PFSK-1 (cell line): Measurements from ENCODE around the gene HCAR3.
A peak's percentile ranks its signal among the peaks of the same experiment; 100 is the strongest.

Source experiments
- FOXP2 ChIP-seq: optimal IDR thresholded peaks from 2 replicates; pipeline ENCODE3; 2011; ENCODE audit warnings: borderline replicate concordance, control low read depth, inconsistent platforms; ENCODE audit not compliant: insufficient read depth; ENCODE audit errors: extremely low read length, extremely low read depth
- POLR2AphosphoS5 ChIP-seq: IDR thresholded peaks from 2 replicates; pipeline ENCODE4 v1.6.1; 2012; ENCODE audit warnings: low read depth, mild to moderate bottlenecking, control low read depth, low read length, moderate library complexity
- REST ChIP-seq, 2 experiments: IDR thresholded peaks; 2 replicates each; pipeline versions ENCODE4 v1.6.1 to v1.8.0; 2011 to 2012; ENCODE audit warnings: low read depth in 2 of 2, low read length in 2 of 2, control low read depth in 1 of 2, inconsistent platforms in 1 of 2, mild to moderate bottlenecking in 1 of 2, moderate library complexity in 1 of 2; ENCODE audit not compliant: insufficient read depth in 1 of 2
- SIN3A ChIP-seq: IDR thresholded peaks from 2 replicates; pipeline ENCODE4 v1.6.1; 2012; ENCODE audit warnings: mild to moderate bottlenecking, low read length, moderate library complexity, borderline replicate concordance; ENCODE audit not compliant: insufficient read depth
- TAF1 ChIP-seq: IDR thresholded peaks from 2 replicates; pipeline ENCODE4 v1.6.1; 2012; ENCODE audit warnings: low read length, control low read depth, borderline replicate concordance; ENCODE audit not compliant: insufficient read depth

Gene HCAR3

DNA sequence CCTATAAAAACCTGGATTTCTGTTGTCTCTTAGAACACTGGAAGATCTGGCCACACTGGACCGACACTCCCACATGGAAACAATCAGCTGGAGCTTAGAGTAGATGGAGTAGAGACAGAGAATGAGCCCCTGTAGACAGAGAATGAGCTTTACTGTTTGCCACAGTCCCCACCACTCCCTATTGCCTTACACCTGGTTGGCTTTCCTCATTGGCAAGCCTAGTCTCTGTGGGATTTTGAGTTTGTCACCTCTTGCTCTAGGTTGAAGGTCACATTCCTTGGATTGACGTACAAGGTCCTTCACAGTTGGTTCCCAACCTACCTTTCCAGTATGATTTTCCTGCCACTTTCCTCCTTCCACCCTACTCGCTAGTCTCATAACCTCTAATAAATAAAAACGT, 16.0 kb upstream of the HCAR3 start:
- TF ChIP-seq TAF1 (no peak), FOXP2 (no peak), REST (IDR thresholded peaks at IDR 0.05; ENCODE audit: insufficient read depth in 1 of 2, low read depth in 2 of 2, low read length in 2 of 2) (no peak), POLR2AphosphoS5 (no peak), SIN3A (no peak)

DNA sequence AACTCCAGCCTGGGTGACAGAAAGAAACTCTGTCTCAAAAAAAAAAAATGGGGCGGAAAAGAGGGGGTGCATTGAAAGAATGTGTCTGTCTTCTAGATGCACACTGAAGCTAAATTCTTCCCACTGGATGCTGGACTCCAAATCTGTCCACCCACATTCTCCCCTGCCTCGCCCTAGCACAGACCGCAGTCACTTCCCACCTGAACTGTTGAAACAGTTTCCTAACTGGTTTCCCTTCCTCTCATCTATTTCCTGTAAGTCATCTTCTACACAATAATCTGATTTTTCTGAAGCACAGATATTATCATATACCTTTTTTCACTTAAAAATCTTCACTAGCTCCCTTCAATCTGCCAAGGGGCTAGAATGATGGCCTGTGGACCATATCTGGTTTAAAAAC, 15.6 kb upstream of the HCAR3 start:
- no peak for TF ChIP-seq REST (IDR thresholded peaks at IDR 0.05; ENCODE audit: insufficient read depth in 1 of 2, low read depth in 2 of 2, low read length in 2 of 2)
- no peak for TF ChIP-seq FOXP2

DNA sequence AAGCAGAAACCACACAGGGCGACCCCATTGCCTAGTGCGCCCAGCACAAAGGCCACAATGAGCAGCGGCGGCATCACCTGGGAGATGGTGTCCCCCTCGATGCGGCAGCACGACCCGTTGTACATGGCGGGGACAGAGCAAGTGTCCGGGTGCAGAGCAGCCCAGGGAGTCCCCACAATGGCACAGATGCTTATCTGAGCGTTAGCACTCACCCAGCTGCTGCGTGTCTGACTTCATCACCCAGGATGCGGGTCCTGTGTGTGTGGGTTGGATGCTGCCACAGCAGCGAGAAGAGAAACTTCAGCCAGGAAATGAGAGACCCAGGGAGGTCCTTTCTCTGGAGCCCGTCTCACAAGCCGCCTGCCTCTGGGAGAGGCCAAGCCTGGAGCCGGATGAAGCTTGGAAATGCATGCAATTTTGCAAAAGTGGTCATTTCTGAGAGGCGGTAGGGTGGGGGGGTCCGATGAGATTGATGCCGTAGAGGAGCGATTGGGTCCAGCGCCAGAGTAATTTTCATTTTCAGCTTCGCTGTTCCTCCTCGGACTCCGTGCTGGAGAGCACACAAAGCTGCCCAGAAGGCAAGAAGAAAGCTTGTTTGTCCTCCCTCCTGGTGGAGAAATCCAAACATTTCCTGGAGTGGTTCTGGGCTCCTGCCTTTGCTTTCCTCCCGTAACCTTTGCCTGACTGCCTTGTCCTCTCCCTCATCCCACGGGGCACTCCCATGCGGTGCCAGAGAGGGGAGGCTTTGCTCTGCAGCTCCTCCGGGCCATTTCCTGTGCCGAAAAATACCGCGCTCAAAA, 13.8 kb upstream of the HCAR3 start, which contains the start of gene HCAR1:
Gene HCAR1 (minus strand): TSS at position 630 of the 800 bp plus-strand sequence. CDS start 505 bp downstream, at position 125.
- TF ChIP-seq REST (IDR thresholded peaks at IDR 0.05; ENCODE audit: insufficient read depth in 1 of 2, low read depth in 2 of 2, low read length in 2 of 2) = 0 out of 4 replicates have a peak, but pooled peaks of 1 of the 2 experiments have one; percentile 7
- TF ChIP-seq POLR2AphosphoS5 = no peak

GRCh38 chr12:122729583-122730214, 13.1 kb upstream of the HCAR3 start:
- no peak for TF ChIP-seq POLR2AphosphoS5
- TF ChIP-seq TAF1 = no peak
- TF ChIP-seq FOXP2 = no peak
- no peak for TF ChIP-seq SIN3A
- no peak for TF ChIP-seq REST (IDR thresholded peaks at IDR 0.05; ENCODE audit: insufficient read depth in 1 of 2, low read depth in 2 of 2, low read length in 2 of 2)

DNA sequence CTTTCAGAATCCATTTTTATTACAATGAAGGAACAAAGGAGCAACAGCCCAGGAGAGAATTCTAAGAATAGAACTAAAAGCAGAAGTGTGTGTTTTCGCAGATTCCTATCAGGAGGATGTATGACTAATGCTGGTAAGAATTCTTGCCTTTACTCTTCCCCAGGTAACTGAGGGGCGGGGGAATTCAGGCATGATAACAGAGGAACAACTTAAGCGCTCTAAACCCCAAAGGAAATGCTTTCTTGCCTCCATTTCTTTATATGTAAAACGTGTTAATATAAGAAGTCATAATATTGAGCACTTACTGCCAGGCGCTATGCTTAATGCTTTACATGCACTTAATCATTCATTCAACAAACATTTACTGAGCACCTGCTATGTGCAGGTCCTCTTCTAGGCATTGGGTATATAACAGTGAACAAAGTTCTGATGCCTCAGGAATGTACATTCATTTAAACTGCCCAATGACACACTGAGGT, 9.5 kb upstream of the HCAR3 start:
- TF ChIP-seq REST (IDR thresholded peaks at IDR 0.05; ENCODE audit: insufficient read depth in 1 of 2, low read depth in 2 of 2, low read length in 2 of 2) (no peak), TAF1 (no peak), SIN3A (no peak), POLR2AphosphoS5 (no peak)
